Gastroesophageal sphincter (tissue), 4 donors: ENCODE data around the gene LRIG1. TPM values are rescaled to one million over a fixed set of nuclear protein-coding genes. Genes with fewer than 3 reads are reported as not detected.

Experiments
- ATAC-seq: fragments of 150-250 bp; one replicate; pipeline ENCODE4 v1.9.1; 2016; ENCODE audit warnings: mild to moderate bottlenecking, moderate library complexity
- H3K27ac ChIP-seq, 4 donors: fragments of 200-600 bp; sonication (generic) in 3 of 4; 1 replicate in 3 of 4; 2 replicates in 1 of 4; pipeline ENCODE4 v1.5.1; 2016 to 2019
- H3K27me3 ChIP-seq: fragments of 200-600 bp; sonication (generic); one replicate; pipeline ENCODE4 v1.5.1; 2019
- H3K36me3 ChIP-seq, 2 donors: fragments of 200-600 bp; sonication (generic); one replicate each; pipeline ENCODE4 v1.5.1; 2019; ENCODE audit warnings: control low read depth in 1 of 2
- H3K4me1 ChIP-seq, 3 donors: fragments of 200-600 bp; sonication (generic); 1 replicate in 2 of 3; 2 replicates in 1 of 3; pipeline ENCODE4 v1.5.1; 2016 to 2019; ENCODE audit warnings: control low read depth in 2 of 3
- H3K4me3 ChIP-seq, 2 donors: fragments of 200-600 bp; sonication (generic); one replicate each; pipeline ENCODE4 v1.5.1; 2019; ENCODE audit warnings: mild to moderate bottlenecking in 1 of 2, moderate library complexity in 1 of 2
- H3K9me3 ChIP-seq, 3 donors: fragments of 200-600 bp; sonication (generic); one replicate each; pipeline ENCODE4 v1.5.1; 2017 to 2019; ENCODE audit warnings: control low read depth in 2 of 3
- EP300 ChIP-seq: sonication (generic); formaldehyde crosslinking; IDR thresholded peaks from one replicate; pipeline ENCODE4 v1.6.1; 2017; ENCODE audit warnings: antibody characterized with exemption, mild to moderate bottlenecking
- POLR2A ChIP-seq, 2 donors: fragments of 450-650 bp; IDR thresholded peaks; one replicate each; pipeline ENCODE4 v1.6.1; 2017; ENCODE audit warnings: antibody characterized with exemption in 2 of 2, mild to moderate bottlenecking in 2 of 2, moderate library complexity in 1 of 2
- POLR2AphosphoS5 ChIP-seq: sonication (generic); formaldehyde crosslinking; IDR thresholded peaks from one replicate; pipeline ENCODE4 v1.6.1; 2017; ENCODE audit warnings: antibody characterized with exemption
- WGBS, 2 donors: methylation state at CpG; one replicate each; pipeline ENCODE4 v1.1.5; 2018; ENCODE audit warnings: low coverage in 1 of 2; 5-methylcytosine and 5-hydroxymethylcytosine counted together
- total RNA-seq, 4 donors: library from RNA; depleted of rRNA; stranded (reverse); fragments of >200 nt; gene quantifications; one replicate each; pipeline ENCODE4 v1.1.0, GENCODE V29; 2016
- TF ChIP-seq, protein P1 (sequence below), 4 experiments: fragments of 200-600 bp in 2 of 4; fragments of 450-650 bp in 2 of 4; sonication (generic) in 1 of 4; IDR thresholded peaks; one replicate each; pipeline ENCODE4 v1.5.1; 2017 to 2019; ENCODE audit warnings: antibody characterized with exemption in 4 of 4, mild to moderate bottlenecking in 2 of 4, moderate library complexity in 2 of 4

Gene LRIG1
- total RNA-seq, 4 donors from 2014 or later, result 104 to 217 (median 157) TPM

DNA sequence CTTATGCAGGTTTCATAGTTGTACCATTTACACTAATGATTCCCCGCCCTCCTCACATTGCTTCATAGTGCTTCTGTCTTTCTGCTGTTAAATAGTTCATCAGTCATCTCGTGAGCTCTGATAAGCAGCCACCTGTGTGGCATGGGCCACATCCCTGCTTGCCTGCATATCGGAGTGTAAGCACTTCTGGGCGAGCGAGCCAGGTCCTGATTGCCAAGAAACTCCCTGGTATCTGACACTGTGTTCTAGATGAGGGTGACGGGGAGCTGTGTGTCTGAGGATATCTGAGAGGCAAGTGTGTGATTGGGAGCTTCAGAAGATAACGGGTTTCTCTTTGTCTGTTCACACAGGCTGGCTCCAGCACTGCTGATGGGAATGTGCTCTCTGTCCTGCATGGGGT, 130.6 kb downstream of the LRIG1 start:
- WGBS, 2 donors, result 70 to 88% methylated on average over 3 to 6 of the region's 7 CpGs
- Histone ChIP-seq H3K9me3 (no peaks in the 10 kb centered on the region), H3K27ac (no peak overlapping the region), H3K27me3 (no peaks in the 10 kb centered on the region), H3K4me1 (no peaks in the 10 kb centered on the region), H3K4me3 (no peak overlapping the region), H3K36me3 (peaks cover 0 to 45% of the 10 kb centered on the region in 2 donors)
- no peak for ATAC-seq
- TF ChIP-seq EP300 (no peak), POLR2AphosphoS5 (no peak), POLR2A (IDR thresholded peaks at IDR 0.05) (no peak)
- TF ChIP-seq, protein P1, sequence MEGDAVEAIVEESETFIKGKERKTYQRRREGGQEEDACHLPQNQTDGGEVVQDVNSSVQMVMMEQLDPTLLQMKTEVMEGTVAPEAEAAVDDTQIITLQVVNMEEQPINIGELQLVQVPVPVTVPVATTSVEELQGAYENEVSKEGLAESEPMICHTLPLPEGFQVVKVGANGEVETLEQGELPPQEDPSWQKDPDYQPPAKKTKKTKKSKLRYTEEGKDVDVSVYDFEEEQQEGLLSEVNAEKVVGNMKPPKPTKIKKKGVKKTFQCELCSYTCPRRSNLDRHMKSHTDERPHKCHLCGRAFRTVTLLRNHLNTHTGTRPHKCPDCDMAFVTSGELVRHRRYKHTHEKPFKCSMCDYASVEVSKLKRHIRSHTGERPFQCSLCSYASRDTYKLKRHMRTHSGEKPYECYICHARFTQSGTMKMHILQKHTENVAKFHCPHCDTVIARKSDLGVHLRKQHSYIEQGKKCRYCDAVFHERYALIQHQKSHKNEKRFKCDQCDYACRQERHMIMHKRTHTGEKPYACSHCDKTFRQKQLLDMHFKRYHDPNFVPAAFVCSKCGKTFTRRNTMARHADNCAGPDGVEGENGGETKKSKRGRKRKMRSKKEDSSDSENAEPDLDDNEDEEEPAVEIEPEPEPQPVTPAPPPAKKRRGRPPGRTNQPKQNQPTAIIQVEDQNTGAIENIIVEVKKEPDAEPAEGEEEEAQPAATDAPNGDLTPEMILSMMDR (IDR thresholded peaks at IDR 0.05), result no peak

DNA sequence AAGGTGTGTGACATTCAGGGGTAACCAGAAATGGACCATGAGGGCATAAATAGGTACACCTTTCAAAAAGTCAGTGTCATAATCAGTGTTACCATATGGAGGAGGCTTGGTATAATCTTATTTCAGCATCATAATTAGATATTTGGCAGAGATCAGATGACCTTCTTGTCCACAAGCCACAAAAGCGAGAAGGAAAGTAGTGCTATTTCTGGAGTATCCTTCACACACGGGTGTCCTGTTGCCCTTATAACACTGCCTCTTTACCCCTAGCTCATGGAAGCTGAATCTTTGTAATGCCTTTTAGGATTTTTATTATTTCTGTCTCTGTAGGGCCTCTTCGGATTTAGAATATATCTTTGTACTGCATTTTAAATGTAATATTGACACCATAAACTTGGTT, 132.8 kb downstream of the LRIG1 start:
- Histone ChIP-seq H3K36me3 (peaks cover 0 to 27% of the 10 kb centered on the region in 2 donors), H3K4me1 (no peaks in the 10 kb centered on the region), H3K9me3 (no peaks in the 10 kb centered on the region), H3K27me3 (no peaks in the 10 kb centered on the region), H3K27ac (no peak overlapping the region), H3K4me3 (no peak overlapping the region)
- no peak for ATAC-seq
- 80 to 88% methylated on average over 3 of the region's 3 CpGs for WGBS, 2 donors
- no peak for TF ChIP-seq POLR2A (IDR thresholded peaks at IDR 0.05)
- no peak for TF ChIP-seq EP300
- TF ChIP-seq, protein P1 (IDR thresholded peaks at IDR 0.05), result no peak
- TF ChIP-seq POLR2AphosphoS5, result no peak

DNA sequence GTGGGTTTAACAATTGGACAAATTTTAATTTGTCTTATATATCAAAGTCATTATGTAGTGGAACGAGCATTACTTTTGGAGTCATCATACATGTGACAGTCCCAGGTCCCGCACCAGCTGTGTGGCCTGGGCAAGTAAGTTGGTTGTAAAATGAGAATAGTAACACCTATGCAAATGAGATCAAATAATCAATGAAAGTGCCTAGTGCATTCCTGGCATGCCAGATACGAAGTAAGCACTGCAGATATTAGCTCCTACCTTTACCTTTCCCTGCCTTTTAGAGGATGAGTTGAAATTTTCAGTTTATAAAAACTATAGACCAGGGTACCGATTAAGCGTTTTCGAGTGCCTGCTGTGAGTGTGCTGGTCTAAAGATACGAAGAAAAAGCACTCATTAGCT, 134.1 kb downstream of the LRIG1 start:
- no peak for TF ChIP-seq EP300
- no peak for TF ChIP-seq POLR2A (IDR thresholded peaks at IDR 0.05)
- no peak for TF ChIP-seq POLR2AphosphoS5
- TF ChIP-seq, protein P1 (IDR thresholded peaks at IDR 0.05), result no peak
- 92 to 97% methylated on average over 7 of the region's 7 CpGs for WGBS, 2 donors
- Histone ChIP-seq H3K27me3 (no peaks in the 10 kb centered on the region), H3K27ac (no peak overlapping the region), H3K36me3 (peaks cover 0 to 25% of the 10 kb centered on the region in 2 donors), H3K4me1 (no peaks in the 10 kb centered on the region), H3K9me3 (no peaks in the 10 kb centered on the region), H3K4me3 (no peak overlapping the region)
- ATAC-seq, result no peak

DNA sequence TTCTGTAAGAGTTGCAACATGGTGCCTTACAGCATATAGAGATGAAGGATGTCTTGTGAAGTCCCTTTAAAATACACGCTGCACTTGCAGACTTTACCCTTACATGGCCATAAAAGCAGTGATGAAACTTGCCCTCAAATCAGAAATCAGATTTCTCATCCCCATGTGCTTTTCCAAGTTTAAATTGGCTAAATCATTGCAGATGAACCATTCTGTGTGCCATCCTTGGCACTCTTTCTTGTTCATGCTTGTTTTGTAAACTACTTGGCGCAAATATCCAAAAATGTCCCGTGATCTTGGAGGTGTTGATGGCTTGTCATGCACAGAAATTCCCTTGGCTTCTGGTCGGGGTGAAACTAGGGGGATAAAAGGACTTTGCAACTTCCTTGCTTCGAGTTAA, 135.7 kb downstream of the LRIG1 start:
- H3K36me3 ChIP-seq, result peaks cover 0 to 10% of the 10 kb centered on the region in 2 donors
- H3K27me3 ChIP-seq, result no peaks in the 10 kb centered on the region
- TF ChIP-seq, protein P1 (IDR thresholded peaks at IDR 0.05), result no peak
- TF ChIP-seq EP300, result no peak
- no peak for TF ChIP-seq POLR2AphosphoS5
- TF ChIP-seq POLR2A (IDR thresholded peaks at IDR 0.05), result no peak
- H3K9me3 ChIP-seq, result no peaks in the 10 kb centered on the region
- 80 to 85% methylated on average over 3 to 5 of the region's 5 CpGs for WGBS, 2 donors
- H3K27ac ChIP-seq, result no peak overlapping the region
- no peaks in the 10 kb centered on the region for H3K4me1 ChIP-seq
- H3K4me3 ChIP-seq, result no peak overlapping the region
- ATAC-seq, result no peak

DNA sequence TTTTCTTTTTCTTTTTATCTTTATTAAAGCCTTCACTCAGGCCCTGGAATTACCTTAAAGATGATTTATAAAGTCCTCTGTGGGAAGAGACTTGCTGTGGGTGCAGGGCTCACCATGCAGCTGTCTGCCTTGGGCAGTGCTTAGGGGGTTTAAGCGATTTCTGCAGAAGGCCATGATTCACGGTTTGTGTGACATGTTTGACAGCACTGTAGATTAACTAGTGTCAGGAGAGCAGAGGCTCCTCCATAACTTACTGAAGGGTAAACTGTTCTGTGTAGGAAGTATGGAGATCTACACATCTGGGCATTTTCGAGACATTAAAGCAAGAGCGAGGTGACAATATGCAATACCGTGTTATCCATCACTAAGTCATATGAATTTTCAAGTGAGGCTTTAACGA, 137.7 kb downstream of the LRIG1 start:
- no peak for TF ChIP-seq POLR2AphosphoS5
- no peak for TF ChIP-seq POLR2A (IDR thresholded peaks at IDR 0.05)
- TF ChIP-seq, protein P1 (IDR thresholded peaks at IDR 0.05), result no peak
- TF ChIP-seq EP300, result no peak
- no peak overlapping the region for H3K27ac ChIP-seq
- 72 to 74% methylated on average over 5 to 6 of the region's 6 CpGs for WGBS, 2 donors

More for the DNA sequence above, 137.7 kb downstream of the LRIG1 start:
- no peak for ATAC-seq
- H3K9me3 ChIP-seq, result no peaks in the 10 kb centered on the region
- H3K4me3 ChIP-seq, result no peak overlapping the region
- no peaks in the 10 kb centered on the region for H3K27me3 ChIP-seq
- H3K4me1 ChIP-seq, result no peaks in the 10 kb centered on the region
- H3K36me3 ChIP-seq, result no peaks in the 10 kb centered on the region
